Gastrocnemius medialis (tissue), 4 donors: ENCODE data around the gene LAMC2. TPM values are rescaled to one million over a fixed set of nuclear protein-coding genes. Genes with fewer than 3 reads are reported as not detected.

Source experiments
- ATAC-seq, 2 donors: fragments of 150-250 bp; one replicate each; pipeline ENCODE4 v1.9.1; 2016
- DNase-seq, 2 donors: peaks; one replicate each; pipeline ENCODE4 v3.0.0-alpha.2; 2019
- H3K27ac ChIP-seq, 4 donors: fragments of 200-600 bp; sonication (generic); 1 replicate in 1 of 4; 2 replicates in 3 of 4; pipeline ENCODE4 v1.5.1; 2016 to 2018; ENCODE audit warnings: mild to moderate bottlenecking in 2 of 4, moderate library complexity in 1 of 4
- H3K27me3 ChIP-seq, 3 donors: fragments of 200-600 bp; sonication (generic) in 2 of 3; 1 replicate in 1 of 3; 2 replicates in 2 of 3; pipeline versions ENCODE4 v1.5.1 to v1.6.0; 2016 to 2019; ENCODE audit warnings: mild to moderate bottlenecking in 1 of 3, moderate library complexity in 1 of 3
- H3K36me3 ChIP-seq, 2 donors: fragments of 200-600 bp; sonication (generic) in 1 of 2; one replicate each; pipeline ENCODE4 v1.5.1; 2017 to 2018
- H3K4me1 ChIP-seq, 2 donors: fragments of 200-600 bp; sonication (generic) in 1 of 2; one replicate each; pipeline ENCODE4 v1.5.1; 2016 to 2017; ENCODE audit warnings: mild to moderate bottlenecking in 2 of 2
- H3K4me3 ChIP-seq, 4 donors: fragments of 200-600 bp; sonication (generic) in 3 of 4; 1 replicate in 1 of 4; 2 replicates in 3 of 4; pipeline ENCODE4 v1.5.1; 2016 to 2019; ENCODE audit warnings: mild to moderate bottlenecking in 2 of 4
- H3K9me3 ChIP-seq, 3 donors: fragments of 200-600 bp; sonication (generic) in 2 of 3; 1 replicate in 1 of 3; 2 replicates in 2 of 3; pipeline ENCODE4 v1.5.1; 2016 to 2019
- POLR2A ChIP-seq, 2 donors: fragments of 450-650 bp; IDR thresholded peaks; one replicate each; pipeline ENCODE4 v1.6.1; 2017; ENCODE audit warnings: antibody characterized with exemption in 2 of 2, mild to moderate bottlenecking in 2 of 2, moderate library complexity in 2 of 2
- in situ Hi-C, 4 donors: fragments of 200-750 bp; cut with MboI; loops; one replicate each; pipeline versions ENCODE4 v1.15.0 to v1.8.0; 2017; ENCODE audit warnings: low sequenced_read_pairs in 4 of 4
- intact Hi-C: fragments of 100-400 bp; cut with DNase I; formaldehyde crosslinking; loops from one replicate; pipeline ENCODE4 v1.15.1; 2023; ENCODE audit warnings: low total_unique reads
- total RNA-seq, 4 donors: library from RNA; depleted of rRNA; stranded (reverse); fragments of >200 nt; gene quantifications; one replicate each; pipeline versions ENCODE4 v1.1.0 to v1.2.3, GENCODE V29; 2016
- TF ChIP-seq, protein P1 (sequence below), 5 experiments: fragments of 450-650 bp in 3 of 5; fragments of 200-600 bp in 2 of 5; sonication (generic) in 2 of 5; IDR thresholded peaks in 4 of 5; conservative IDR thresholded peaks in 1 of 5; 1 replicate in 4 of 5; 2 replicates in 1 of 5; pipeline ENCODE4 v1.5.1; 2016 to 2019; ENCODE audit warnings: antibody characterized with exemption in 5 of 5, mild to moderate bottlenecking in 3 of 5, moderate library complexity in 3 of 5

The LAMC2 gene
- total RNA-seq, 4 donors from 2014 or later: 0.78 to 1.8 (median 1.4) TPM

DNA sequence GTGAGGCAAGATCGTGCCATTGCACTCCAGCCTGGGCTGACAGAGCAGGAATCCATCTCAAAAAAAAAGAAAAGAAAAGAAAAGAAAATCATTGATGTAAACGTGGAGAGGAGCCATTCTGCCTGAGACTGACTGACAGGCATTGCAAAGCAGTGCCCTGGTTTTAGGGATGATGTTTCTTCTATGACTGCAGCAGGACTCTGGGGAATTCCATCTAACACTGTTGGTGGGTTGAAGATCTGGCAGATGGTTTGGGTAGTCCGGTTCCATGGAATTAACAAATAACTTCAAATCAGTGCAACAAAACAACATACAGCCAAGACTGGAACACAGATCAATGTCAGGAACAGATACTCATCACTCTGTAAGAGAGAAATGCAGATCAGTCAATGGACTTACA is 17.8 kb upstream of the LAMC2 start:
- TF ChIP-seq, protein P1, sequence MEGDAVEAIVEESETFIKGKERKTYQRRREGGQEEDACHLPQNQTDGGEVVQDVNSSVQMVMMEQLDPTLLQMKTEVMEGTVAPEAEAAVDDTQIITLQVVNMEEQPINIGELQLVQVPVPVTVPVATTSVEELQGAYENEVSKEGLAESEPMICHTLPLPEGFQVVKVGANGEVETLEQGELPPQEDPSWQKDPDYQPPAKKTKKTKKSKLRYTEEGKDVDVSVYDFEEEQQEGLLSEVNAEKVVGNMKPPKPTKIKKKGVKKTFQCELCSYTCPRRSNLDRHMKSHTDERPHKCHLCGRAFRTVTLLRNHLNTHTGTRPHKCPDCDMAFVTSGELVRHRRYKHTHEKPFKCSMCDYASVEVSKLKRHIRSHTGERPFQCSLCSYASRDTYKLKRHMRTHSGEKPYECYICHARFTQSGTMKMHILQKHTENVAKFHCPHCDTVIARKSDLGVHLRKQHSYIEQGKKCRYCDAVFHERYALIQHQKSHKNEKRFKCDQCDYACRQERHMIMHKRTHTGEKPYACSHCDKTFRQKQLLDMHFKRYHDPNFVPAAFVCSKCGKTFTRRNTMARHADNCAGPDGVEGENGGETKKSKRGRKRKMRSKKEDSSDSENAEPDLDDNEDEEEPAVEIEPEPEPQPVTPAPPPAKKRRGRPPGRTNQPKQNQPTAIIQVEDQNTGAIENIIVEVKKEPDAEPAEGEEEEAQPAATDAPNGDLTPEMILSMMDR (IDR thresholded peaks at IDR 0.05 in 4 of 5, conservative IDR thresholded peaks at IDR 0.05 in 1 of 5): no peak
- TF ChIP-seq POLR2A (IDR thresholded peaks at IDR 0.05): no peak
- in situ Hi-C loops: no loop called here

DNA sequence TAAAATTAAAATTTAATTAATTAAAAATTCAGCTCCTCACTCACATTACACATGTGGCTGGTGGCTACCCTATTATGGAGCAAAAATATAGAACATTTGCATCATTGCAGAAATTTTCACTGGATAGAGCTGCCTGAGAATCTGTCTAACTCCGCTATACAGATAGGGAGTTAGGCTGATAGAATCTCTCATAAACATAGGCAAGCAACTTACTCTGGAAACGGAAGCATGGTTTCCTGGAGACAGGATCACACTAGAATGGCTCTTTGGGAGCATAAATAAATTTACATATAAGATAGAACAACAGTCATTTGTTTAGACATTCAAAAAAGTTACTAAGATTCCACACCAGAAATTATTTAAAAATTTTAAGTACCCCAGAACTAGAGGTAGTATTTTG is 12.2 kb upstream of the LAMC2 start:
- Histone ChIP-seq H3K4me1 (peaks cover 3 to 10% of the 10 kb centered on the region in 2 donors), H3K27ac (no peak overlapping the region), H3K27me3 (no peaks in the 10 kb centered on the region), H3K4me3 (no peak overlapping the region), H3K36me3 (no peaks in the 10 kb centered on the region), H3K9me3 (no peaks in the 10 kb centered on the region)
- ATAC-seq: no peak
- TF ChIP-seq POLR2A (IDR thresholded peaks at IDR 0.05): no peak
- DNase-seq: no peak
- in situ Hi-C loops: no loop called here
- intact Hi-C loops: no loop called here

More for the DNA sequence above, 17.8 kb upstream of the LAMC2 start:
- H3K36me3 ChIP-seq: no peaks in the 10 kb centered on the region
- no peak for DNase-seq
- H3K27me3 ChIP-seq: no peaks in the 10 kb centered on the region
- ATAC-seq: no peak
- H3K4me3 ChIP-seq: no peak overlapping the region
- intact Hi-C loops: no loop called here
- H3K27ac ChIP-seq: no peak overlapping the region
- no peaks in the 10 kb centered on the region for H3K4me1 ChIP-seq
- no peaks in the 10 kb centered on the region for H3K9me3 ChIP-seq

DNA sequence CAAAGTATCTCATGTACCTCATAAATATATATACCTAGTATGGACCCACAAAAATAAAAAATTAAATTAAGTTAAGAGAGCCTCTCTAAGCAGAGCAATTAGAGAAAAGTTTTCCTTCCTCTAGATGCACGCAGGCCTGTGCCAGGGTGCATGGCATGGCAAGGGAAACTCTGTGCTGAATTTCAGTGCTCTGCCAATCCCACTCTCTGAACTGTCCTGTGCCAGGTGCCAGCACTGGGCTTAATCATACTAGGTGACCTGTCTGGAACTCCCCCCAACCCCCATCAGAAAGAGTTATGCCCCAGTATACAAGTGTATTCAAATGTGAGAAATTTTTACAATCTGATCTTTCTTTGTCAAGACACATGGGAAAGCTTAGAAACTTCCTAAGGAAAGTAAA is 10.4 kb upstream of the LAMC2 start:
- intact Hi-C loops (no loop called here), in situ Hi-C loops (no loop called here)
- ATAC-seq: no peak
- no peak overlapping the region for H3K4me3 ChIP-seq
- TF ChIP-seq POLR2A (IDR thresholded peaks at IDR 0.05): no peak
- TF ChIP-seq, protein P1 (IDR thresholded peaks at IDR 0.05 in 4 of 5, conservative IDR thresholded peaks at IDR 0.05 in 1 of 5): no peak
- no peak for DNase-seq
- peaks cover 14 to 18% of the 10 kb centered on the region in 2 donors for H3K4me1 ChIP-seq
- H3K9me3 ChIP-seq: no peaks in the 10 kb centered on the region
- no peaks in the 10 kb centered on the region for H3K36me3 ChIP-seq
- no peak overlapping the region for H3K27ac ChIP-seq
- H3K27me3 ChIP-seq: no peaks in the 10 kb centered on the region

DNA sequence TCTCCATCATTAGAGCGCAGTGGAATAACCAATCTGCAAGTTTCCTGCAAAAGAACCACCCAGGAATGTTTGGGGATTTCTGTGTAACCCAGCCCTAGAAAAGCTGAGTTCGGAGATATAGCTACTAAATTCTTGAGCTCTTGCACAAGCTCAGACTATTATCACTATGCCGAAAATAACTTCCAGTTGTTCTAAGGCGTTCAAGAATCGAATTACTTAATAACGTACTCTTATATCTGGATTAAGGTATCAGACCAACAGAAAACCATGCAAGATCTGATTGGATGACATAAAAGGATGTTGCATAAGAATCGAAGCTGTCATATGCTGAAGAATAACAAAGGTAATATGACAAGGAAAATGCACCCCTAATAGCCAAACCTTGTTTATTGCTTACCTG is 7.5 kb upstream of the LAMC2 start:
- H3K27ac ChIP-seq: no peak overlapping the region

DNA sequence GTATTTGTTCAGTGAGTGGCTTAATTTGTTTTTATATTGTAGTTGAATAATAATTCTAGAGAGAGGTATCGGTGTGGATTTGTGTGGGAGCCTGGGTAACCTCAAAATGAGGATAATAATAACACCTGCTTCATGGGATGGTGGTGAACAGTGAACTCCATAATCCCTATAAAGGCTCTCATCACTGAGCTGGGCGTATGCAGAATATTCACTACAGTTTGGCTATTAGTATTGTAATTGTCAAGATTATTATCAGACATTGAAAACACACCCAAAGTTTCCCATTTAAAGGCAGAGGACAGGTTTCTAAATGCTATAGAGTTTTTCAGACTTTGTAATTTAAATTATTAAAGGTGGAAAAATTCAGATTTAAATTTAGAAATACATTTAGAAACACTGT is 7.0 kb upstream of the LAMC2 start:
- H3K4me1 ChIP-seq: peaks cover 14 to 18% of the 10 kb centered on the region in 2 donors
- no peak for DNase-seq
- H3K4me3 ChIP-seq: no peak overlapping the region
- TF ChIP-seq, protein P1 (IDR thresholded peaks at IDR 0.05 in 4 of 5, conservative IDR thresholded peaks at IDR 0.05 in 1 of 5): no peak
- H3K27ac ChIP-seq: peak overlapping the region in 1 of 4 donors; percentile 64
- intact Hi-C loops: no loop called here
- no peaks in the 10 kb centered on the region for H3K36me3 ChIP-seq
- no peak for ATAC-seq
- no peaks in the 10 kb centered on the region for H3K27me3 ChIP-seq
- H3K9me3 ChIP-seq: no peaks in the 10 kb centered on the region
- in situ Hi-C loops: no loop called here

More for the DNA sequence above, 7.5 kb upstream of the LAMC2 start:
- DNase-seq (no peak), ATAC-seq (peak; percentile 55 to 63)
- no peak overlapping the region for H3K4me3 ChIP-seq
- intact Hi-C loops: no loop called here
- no peaks in the 10 kb centered on the region for H3K27me3 ChIP-seq
- H3K36me3 ChIP-seq: no peaks in the 10 kb centered on the region
- peaks cover 14 to 18% of the 10 kb centered on the region in 2 donors for H3K4me1 ChIP-seq
- TF ChIP-seq, protein P1 (IDR thresholded peaks at IDR 0.05 in 4 of 5, conservative IDR thresholded peaks at IDR 0.05 in 1 of 5): no peak
- TF ChIP-seq POLR2A (IDR thresholded peaks at IDR 0.05): no peak
- no peaks in the 10 kb centered on the region for H3K9me3 ChIP-seq
- in situ Hi-C loops: no loop called here
